ENCODE data around the gene F2. TPM values are rescaled to one million over a fixed set of nuclear protein-coding genes. Genes with fewer than 3 reads are reported as not detected.
A peak's percentile ranks its signal among the peaks of the same experiment; 100 is the strongest.

The F2 gene
- total RNA-seq, 1 donor from 2014 or later: 0.29 TPM

DNA sequence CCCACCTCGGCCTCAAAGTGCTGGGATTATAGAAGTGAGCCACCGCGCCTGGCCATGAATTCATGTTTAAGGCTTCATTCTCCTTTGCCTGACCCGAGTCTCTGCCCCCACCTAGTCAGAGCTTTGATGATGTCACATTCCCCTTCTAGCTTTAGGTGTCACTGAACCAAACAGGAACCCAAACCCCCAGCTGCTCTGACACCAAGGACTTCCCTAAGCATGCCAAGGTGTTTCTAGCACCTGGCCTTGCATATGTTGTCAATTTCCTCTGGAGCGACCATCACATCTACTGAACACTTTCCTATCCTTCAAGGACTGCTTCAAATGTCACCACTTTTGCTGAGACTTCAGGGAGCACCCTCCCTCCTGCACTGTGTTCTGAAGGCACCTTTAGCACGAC lies 2.3 kb downstream of the F2 start:
- Mint-ChIP-seq H3K27me3 (ENCODE audit: unreplicated experiment) (peaks cover 10% of the 10 kb centered on the region), H3K4me1 (ENCODE audit: low read depth, unreplicated experiment) (peaks cover 8% of the 10 kb centered on the region), H3K4me3 (ENCODE audit: unreplicated experiment) (no peak overlapping the region), H3K27ac (ENCODE audit: unreplicated experiment) (no peak overlapping the region), H3K36me3 (ENCODE audit: unreplicated experiment) (no peaks in the 10 kb centered on the region), H3K9me3 (ENCODE audit: unreplicated experiment) (no peaks in the 10 kb centered on the region)
- DNase-seq: no peak
- TF ChIP-seq, protein P1, sequence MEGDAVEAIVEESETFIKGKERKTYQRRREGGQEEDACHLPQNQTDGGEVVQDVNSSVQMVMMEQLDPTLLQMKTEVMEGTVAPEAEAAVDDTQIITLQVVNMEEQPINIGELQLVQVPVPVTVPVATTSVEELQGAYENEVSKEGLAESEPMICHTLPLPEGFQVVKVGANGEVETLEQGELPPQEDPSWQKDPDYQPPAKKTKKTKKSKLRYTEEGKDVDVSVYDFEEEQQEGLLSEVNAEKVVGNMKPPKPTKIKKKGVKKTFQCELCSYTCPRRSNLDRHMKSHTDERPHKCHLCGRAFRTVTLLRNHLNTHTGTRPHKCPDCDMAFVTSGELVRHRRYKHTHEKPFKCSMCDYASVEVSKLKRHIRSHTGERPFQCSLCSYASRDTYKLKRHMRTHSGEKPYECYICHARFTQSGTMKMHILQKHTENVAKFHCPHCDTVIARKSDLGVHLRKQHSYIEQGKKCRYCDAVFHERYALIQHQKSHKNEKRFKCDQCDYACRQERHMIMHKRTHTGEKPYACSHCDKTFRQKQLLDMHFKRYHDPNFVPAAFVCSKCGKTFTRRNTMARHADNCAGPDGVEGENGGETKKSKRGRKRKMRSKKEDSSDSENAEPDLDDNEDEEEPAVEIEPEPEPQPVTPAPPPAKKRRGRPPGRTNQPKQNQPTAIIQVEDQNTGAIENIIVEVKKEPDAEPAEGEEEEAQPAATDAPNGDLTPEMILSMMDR (IDR thresholded peaks at IDR 0.05; ENCODE audit: partially characterized antibody, unreplicated experiment): no peak

DNA sequence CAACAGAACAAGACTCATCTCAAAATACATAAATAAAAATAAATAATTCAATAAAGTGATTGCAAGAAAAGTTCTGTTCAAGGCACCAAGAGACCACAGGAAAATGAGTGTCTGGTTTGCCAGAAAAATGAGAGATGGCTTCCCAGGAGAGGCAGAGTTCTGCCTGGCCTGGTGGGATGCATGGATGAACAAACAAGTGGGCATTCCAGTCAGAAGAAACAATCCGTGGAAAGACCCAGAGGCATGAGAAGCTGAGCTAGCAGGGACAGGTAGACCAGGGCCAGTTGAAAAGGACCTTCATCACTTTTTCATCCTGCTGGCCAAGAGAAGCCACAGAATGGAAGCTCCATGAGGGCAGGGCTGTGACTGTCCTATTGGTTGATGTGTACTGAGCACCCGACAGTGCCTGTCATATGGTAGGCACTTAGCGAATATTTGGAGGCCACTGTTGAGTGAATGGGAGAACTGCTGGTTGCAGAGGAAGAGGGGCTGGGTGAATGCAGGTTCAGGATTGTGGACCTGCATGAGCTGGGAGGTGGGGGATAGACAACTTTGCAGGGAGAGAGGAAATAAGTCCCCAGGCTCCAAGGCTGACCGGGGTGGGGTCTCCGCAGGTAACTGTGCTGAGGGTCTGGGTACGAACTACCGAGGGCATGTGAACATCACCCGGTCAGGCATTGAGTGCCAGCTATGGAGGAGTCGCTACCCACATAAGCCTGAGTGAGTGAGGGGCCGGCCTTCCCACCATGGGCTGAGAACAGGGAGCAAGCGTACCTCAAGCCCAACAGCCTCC lies 3.7 kb downstream of the F2 start:
- Mint-ChIP-seq H3K36me3 (ENCODE audit: unreplicated experiment) (no peaks in the 10 kb centered on the region), H3K9me3 (ENCODE audit: unreplicated experiment) (no peaks in the 10 kb centered on the region), H3K27me3 (ENCODE audit: unreplicated experiment) (peaks cover 13% of the 10 kb centered on the region), H3K4me3 (ENCODE audit: unreplicated experiment) (no peak overlapping the region), H3K4me1 (ENCODE audit: low read depth, unreplicated experiment) (peaks cover 8% of the 10 kb centered on the region), H3K27ac (ENCODE audit: unreplicated experiment) (no peak overlapping the region)
- DNase-seq: no peak
- TF ChIP-seq, protein P1 (IDR thresholded peaks at IDR 0.05; ENCODE audit: partially characterized antibody, unreplicated experiment): no peak

DNA sequence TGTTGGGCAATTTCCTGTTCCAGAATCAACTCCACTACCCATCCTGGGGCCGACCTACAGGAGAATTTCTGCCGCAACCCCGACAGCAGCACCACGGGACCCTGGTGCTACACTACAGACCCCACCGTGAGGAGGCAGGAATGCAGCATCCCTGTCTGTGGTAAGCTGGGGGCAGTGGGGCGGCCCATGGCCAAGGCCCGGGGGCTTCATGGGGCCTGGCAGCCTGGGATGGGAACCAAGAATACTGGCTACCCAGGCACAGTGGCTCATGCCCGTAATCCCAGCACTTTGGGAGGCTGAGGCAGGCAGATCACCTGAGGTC lies 4.3 kb downstream of the F2 start:
- Mint-ChIP-seq H3K27me3 (ENCODE audit: unreplicated experiment) (peaks cover 13% of the 10 kb centered on the region), H3K27ac (ENCODE audit: unreplicated experiment) (no peak overlapping the region), H3K4me3 (ENCODE audit: unreplicated experiment) (no peak overlapping the region), H3K4me1 (ENCODE audit: low read depth, unreplicated experiment) (peaks cover 8% of the 10 kb centered on the region), H3K36me3 (ENCODE audit: unreplicated experiment) (no peaks in the 10 kb centered on the region), H3K9me3 (ENCODE audit: unreplicated experiment) (no peaks in the 10 kb centered on the region)
- TF ChIP-seq, protein P1 (IDR thresholded peaks at IDR 0.05; ENCODE audit: partially characterized antibody, unreplicated experiment): no peak
- DNase-seq: no peak

DNA sequence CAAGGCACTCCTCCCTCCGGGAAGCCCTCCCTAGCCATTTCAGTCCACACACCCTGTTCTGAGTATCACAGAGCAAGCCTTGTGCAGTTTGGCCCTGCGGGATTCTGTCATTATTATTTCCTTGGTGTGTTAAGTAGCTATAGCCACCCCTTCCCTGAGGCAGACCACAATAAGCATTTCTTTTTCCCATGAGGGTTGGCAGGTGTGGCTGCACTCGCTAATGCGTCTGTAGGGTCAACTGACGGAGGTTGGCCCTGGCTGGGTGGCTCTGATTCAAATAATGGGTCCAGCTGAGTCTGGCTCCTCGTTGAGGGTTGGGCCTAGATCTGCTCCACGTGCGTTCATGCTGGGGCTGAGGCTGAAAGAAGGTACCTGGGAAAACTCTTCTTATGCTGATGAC lies 5.1 kb downstream of the F2 start:
- Mint-ChIP-seq H3K4me3 (ENCODE audit: unreplicated experiment) (no peak overlapping the region), H3K27ac (ENCODE audit: unreplicated experiment) (peak overlapping the region; percentile 72), H3K4me1 (ENCODE audit: low read depth, unreplicated experiment) (peaks cover 8% of the 10 kb centered on the region), H3K9me3 (ENCODE audit: unreplicated experiment) (no peaks in the 10 kb centered on the region), H3K27me3 (ENCODE audit: unreplicated experiment) (peaks cover 13% of the 10 kb centered on the region), H3K36me3 (ENCODE audit: unreplicated experiment) (no peaks in the 10 kb centered on the region)
- TF ChIP-seq, protein P1 (IDR thresholded peaks at IDR 0.05; ENCODE audit: partially characterized antibody, unreplicated experiment): no peak
- DNase-seq: peak; percentile 34

DNA sequence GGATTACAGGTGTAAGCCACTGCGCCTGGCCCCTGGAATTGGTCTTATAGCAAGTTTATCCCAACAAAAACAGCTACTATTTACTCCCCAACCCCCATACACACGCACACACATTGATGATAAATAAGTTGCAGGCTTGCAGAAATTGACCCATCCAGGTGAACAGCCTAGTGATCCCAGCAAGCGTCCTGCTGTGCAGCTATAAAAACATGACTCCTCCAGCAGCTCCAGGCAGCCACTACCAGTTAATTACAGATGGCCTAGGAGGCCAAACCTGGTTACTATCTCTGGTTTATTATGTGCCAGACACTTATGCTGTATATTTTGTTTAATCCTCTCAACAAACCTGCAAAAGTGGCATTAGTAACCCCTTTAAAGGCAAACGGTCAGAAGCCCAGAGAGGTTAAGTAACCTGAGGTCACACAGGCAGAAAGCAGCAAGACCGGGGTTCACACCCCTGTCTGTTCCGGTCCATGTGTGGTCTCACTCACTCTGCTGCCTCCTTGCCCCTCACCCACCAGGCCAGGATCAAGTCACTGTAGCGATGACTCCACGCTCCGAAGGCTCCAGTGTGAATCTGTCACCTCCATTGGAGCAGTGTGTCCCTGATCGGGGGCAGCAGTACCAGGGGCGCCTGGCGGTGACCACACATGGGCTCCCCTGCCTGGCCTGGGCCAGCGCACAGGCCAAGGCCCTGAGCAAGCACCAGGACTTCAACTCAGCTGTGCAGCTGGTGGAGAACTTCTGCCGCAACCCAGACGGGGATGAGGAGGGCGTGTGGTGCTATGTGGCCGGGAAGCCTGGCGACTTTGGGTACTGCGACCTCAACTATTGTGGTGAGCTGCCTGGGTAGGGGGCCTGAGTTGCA lies 6.6 kb downstream of the F2 start:
- no peaks in the 10 kb centered on the region for H3K9me3 Mint-ChIP-seq (ENCODE audit: unreplicated experiment)
- H3K27me3 Mint-ChIP-seq (ENCODE audit: unreplicated experiment): peaks cover 13% of the 10 kb centered on the region
- DNase-seq: no peak
- H3K4me3 Mint-ChIP-seq (ENCODE audit: unreplicated experiment): no peak overlapping the region
- TF ChIP-seq, protein P1 (IDR thresholded peaks at IDR 0.05; ENCODE audit: partially characterized antibody, unreplicated experiment): peak; percentile 14
- H3K36me3 Mint-ChIP-seq (ENCODE audit: unreplicated experiment): no peaks in the 10 kb centered on the region
- H3K4me1 Mint-ChIP-seq (ENCODE audit: low read depth, unreplicated experiment): peaks cover 8% of the 10 kb centered on the region
- H3K27ac Mint-ChIP-seq (ENCODE audit: unreplicated experiment): no peak overlapping the region
